ENCODE data around the gene SEC14L5.

DNA sequence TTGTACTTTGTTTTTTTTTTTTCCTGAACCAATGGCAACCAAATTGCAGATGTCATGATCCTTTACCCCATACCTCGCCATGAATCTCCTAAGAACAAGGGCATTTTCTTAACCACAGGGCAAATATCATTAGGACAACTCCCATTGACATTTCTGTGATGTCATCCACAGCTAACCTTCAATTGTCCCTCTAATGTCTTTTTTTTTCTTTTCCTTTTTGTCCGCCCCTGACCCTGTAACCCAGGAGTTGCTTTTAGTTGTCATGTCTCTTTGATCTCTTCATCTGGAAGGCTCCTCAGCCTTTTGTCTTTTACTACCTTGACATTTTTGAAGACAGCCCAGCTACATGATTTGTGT, 76.0 kb downstream of the SEC14L5 start:
- TF ChIP-seq, protein P1, sequence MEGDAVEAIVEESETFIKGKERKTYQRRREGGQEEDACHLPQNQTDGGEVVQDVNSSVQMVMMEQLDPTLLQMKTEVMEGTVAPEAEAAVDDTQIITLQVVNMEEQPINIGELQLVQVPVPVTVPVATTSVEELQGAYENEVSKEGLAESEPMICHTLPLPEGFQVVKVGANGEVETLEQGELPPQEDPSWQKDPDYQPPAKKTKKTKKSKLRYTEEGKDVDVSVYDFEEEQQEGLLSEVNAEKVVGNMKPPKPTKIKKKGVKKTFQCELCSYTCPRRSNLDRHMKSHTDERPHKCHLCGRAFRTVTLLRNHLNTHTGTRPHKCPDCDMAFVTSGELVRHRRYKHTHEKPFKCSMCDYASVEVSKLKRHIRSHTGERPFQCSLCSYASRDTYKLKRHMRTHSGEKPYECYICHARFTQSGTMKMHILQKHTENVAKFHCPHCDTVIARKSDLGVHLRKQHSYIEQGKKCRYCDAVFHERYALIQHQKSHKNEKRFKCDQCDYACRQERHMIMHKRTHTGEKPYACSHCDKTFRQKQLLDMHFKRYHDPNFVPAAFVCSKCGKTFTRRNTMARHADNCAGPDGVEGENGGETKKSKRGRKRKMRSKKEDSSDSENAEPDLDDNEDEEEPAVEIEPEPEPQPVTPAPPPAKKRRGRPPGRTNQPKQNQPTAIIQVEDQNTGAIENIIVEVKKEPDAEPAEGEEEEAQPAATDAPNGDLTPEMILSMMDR (IDR thresholded peaks at IDR 0.05), result no peak
- TF ChIP-seq POLR2A (IDR thresholded peaks at IDR 0.05), result no peak

All from ovary (tissue), 3 donors.